Upper lobe of left lung (tissue), 4 donors: Measurements from ENCODE around the gene VPS13D.

Experiments used
- EP300 ChIP-seq, 4 donors: sonication (generic); formaldehyde crosslinking; IDR thresholded peaks; one replicate each; pipeline ENCODE4 v1.5.1; 2017; ENCODE audit warnings: antibody characterized with exemption in 4 of 4, control low read depth in 2 of 4
- POLR2A ChIP-seq, 4 donors: fragments of 450-650 bp; IDR thresholded peaks; one replicate each; pipeline ENCODE4 v1.5.1; 2016 to 2017; ENCODE audit warnings: antibody characterized with exemption in 4 of 4, mild to moderate bottlenecking in 2 of 4
- POLR2AphosphoS5 ChIP-seq, 2 donors: sonication (generic); formaldehyde crosslinking; IDR thresholded peaks; one replicate each; pipeline ENCODE4 v1.5.1; 2017; ENCODE audit warnings: antibody characterized with exemption in 2 of 2
- TF ChIP-seq, protein P1 (sequence below), 6 experiments: fragments of 450-650 bp in 4 of 6; fragments of 200-600 bp in 2 of 6; sonication (generic) in 2 of 6; IDR thresholded peaks; one replicate each; pipeline ENCODE4 v1.5.1; 2016 to 2019; ENCODE audit warnings: antibody characterized with exemption in 6 of 6

DNA sequence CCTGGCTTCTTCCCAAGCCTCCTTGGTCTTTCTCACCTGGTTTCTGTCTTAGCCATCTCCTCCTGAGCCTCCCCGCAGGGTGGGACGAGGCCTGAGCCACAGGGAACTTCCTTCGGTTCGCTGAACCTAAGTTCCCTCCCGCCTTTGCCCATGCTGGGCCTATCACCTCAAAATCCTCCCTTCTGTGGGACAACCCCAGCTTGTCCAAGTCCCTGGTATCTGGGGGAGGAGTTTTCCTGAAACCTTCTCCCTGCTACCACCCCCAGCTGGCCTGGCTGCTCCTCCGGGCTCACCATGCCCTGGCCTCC lies 27.7 kb upstream of the VPS13D start:
- TF ChIP-seq POLR2AphosphoS5 (IDR thresholded peaks at IDR 0.05) (no peak), POLR2A (IDR thresholded peaks at IDR 0.05) (no peak), EP300 (IDR thresholded peaks at IDR 0.05) (no peak)
- TF ChIP-seq, protein P1, sequence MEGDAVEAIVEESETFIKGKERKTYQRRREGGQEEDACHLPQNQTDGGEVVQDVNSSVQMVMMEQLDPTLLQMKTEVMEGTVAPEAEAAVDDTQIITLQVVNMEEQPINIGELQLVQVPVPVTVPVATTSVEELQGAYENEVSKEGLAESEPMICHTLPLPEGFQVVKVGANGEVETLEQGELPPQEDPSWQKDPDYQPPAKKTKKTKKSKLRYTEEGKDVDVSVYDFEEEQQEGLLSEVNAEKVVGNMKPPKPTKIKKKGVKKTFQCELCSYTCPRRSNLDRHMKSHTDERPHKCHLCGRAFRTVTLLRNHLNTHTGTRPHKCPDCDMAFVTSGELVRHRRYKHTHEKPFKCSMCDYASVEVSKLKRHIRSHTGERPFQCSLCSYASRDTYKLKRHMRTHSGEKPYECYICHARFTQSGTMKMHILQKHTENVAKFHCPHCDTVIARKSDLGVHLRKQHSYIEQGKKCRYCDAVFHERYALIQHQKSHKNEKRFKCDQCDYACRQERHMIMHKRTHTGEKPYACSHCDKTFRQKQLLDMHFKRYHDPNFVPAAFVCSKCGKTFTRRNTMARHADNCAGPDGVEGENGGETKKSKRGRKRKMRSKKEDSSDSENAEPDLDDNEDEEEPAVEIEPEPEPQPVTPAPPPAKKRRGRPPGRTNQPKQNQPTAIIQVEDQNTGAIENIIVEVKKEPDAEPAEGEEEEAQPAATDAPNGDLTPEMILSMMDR (IDR thresholded peaks at IDR 0.05), result no peak
